Astrocyte (in vitro differentiated cells and primary cell): Measurements from ENCODE around the gene DLST.

Source experiments
- EZH2 ChIP-seq: IDR thresholded peaks from 2 replicates; pipeline ENCODE4 v1.6.1; 2012; ENCODE audit warnings: mild to moderate bottlenecking, low read length, inconsistent platforms; ENCODE audit not compliant: insufficient read depth
- TF ChIP-seq, protein P1 (sequence below): IDR thresholded peaks from 2 replicates; pipeline ENCODE4 v1.5.1; 2011; ENCODE audit warnings: low read depth, mild to moderate bottlenecking, inconsistent platforms, low read length, moderate library complexity; ENCODE audit not compliant: insufficient read depth

GRCh38 chr14:74859757-74860552 lies 21.8 kb upstream of the DLST start:
- no peak for TF ChIP-seq EZH2
- TF ChIP-seq, protein P1, sequence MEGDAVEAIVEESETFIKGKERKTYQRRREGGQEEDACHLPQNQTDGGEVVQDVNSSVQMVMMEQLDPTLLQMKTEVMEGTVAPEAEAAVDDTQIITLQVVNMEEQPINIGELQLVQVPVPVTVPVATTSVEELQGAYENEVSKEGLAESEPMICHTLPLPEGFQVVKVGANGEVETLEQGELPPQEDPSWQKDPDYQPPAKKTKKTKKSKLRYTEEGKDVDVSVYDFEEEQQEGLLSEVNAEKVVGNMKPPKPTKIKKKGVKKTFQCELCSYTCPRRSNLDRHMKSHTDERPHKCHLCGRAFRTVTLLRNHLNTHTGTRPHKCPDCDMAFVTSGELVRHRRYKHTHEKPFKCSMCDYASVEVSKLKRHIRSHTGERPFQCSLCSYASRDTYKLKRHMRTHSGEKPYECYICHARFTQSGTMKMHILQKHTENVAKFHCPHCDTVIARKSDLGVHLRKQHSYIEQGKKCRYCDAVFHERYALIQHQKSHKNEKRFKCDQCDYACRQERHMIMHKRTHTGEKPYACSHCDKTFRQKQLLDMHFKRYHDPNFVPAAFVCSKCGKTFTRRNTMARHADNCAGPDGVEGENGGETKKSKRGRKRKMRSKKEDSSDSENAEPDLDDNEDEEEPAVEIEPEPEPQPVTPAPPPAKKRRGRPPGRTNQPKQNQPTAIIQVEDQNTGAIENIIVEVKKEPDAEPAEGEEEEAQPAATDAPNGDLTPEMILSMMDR, result no peak
